ENCODE data around the gene PSMC5. TPM values are rescaled to one million over a fixed set of nuclear protein-coding genes. Genes with fewer than 3 reads are reported as not detected.
A peak's percentile ranks its signal among the peaks of the same experiment; 100 is the strongest.

Gene PSMC5
- total and polyA plus RNA-seq, 10 donors: 74.5 to 175 (median 99.9) TPM

GRCh38 chr17:63832014-63832413, 4.8 kb downstream of the PSMC5 start:
- DNase-seq: no peak
- H3K9me3 ChIP-seq: no peaks in the 10 kb centered on the region
- WGBS, 5 donors: 91 to 97% (median 94%) methylated on average over 5 of the region's 5 CpGs
- TF ChIP-seq POLR2AphosphoS5 (IDR thresholded peaks at IDR 0.05) (peak in 1 of 3 donors; percentile 49), CTCF (IDR thresholded peaks at IDR 0.05 in 8 of 11, conservative IDR thresholded peaks at IDR 0.05 in 3 of 11) (no peak), POLR2A (IDR thresholded peaks at IDR 0.05) (no peak)
- peaks cover 22 to 92% (median 52%) of the 10 kb centered on the region in 6 donors for H3K4me1 ChIP-seq
- H3K4me3 ChIP-seq: no peak overlapping the region
- H3K27ac ChIP-seq: peak overlapping the region in 4 of 8 donors; percentile 38 to 72 (median 46)
- H3K36me3 ChIP-seq: peaks cover 7 to 85% (median 76%) of the 10 kb centered on the region in 6 donors
- no peaks in the 10 kb centered on the region for H3K27me3 ChIP-seq (replicated peaks in 1 of 7)
- intact Hi-C loops (cut with DNase I; ENCODE audit: low total_unique reads): no loop called here

- intact Hi-C loops (cut with DNase I; ENCODE audit: low total_unique reads): no loop called here
- no peak for TF ChIP-seq POLR2AphosphoS5 (IDR thresholded peaks at IDR 0.05)
- TF ChIP-seq CTCF (IDR thresholded peaks at IDR 0.05 in 8 of 11, conservative IDR thresholded peaks at IDR 0.05 in 3 of 11): no peak
- no peak for TF ChIP-seq POLR2A (IDR thresholded peaks at IDR 0.05)
- no peaks in the 10 kb centered on the region for H3K9me3 ChIP-seq
- no peaks in the 10 kb centered on the region for H3K27me3 ChIP-seq (replicated peaks in 1 of 7)
- DNase-seq: no peak
- H3K36me3 ChIP-seq: peaks cover 7 to 90% (median 81%) of the 10 kb centered on the region in 6 donors
- no peak overlapping the region for H3K4me3 ChIP-seq
- H3K4me1 ChIP-seq: peaks cover 22 to 96% (median 54%) of the 10 kb centered on the region in 6 donors
- H3K27ac ChIP-seq: peak overlapping the region in 3 of 8 donors; percentile 44 to 72 (median 49)
- 84 to 93% (median 87%) methylated on average over 2 of the region's 2 CpGs for WGBS, 5 donors
These were observed 5.2 kb downstream of the PSMC5 start for GRCh38 chr17:63832455-63832854.

GRCh38 chr17:63833026-63833740, 6.0 kb downstream of the PSMC5 start:
- Histone ChIP-seq H3K4me1 (peaks cover 22 to 97% (median 57%) of the 10 kb centered on the region in 6 donors), H3K27me3 (replicated peaks in 1 of 7) (no peaks in the 10 kb centered on the region), H3K9me3 (no peaks in the 10 kb centered on the region), H3K27ac (peak overlapping the region in 1 of 8 donors; percentile 72), H3K36me3 (peaks cover 7 to 97% (median 81%) of the 10 kb centered on the region in 6 donors), H3K4me3 (no peak overlapping the region)
- TF ChIP-seq POLR2AphosphoS5 (IDR thresholded peaks at IDR 0.05) (peak in 2 of 3 donors; percentile 28 to 44), POLR2A (IDR thresholded peaks at IDR 0.05) (no peak)
- WGBS, 5 donors: 84 to 89% (median 86%) methylated on average over 14 of the region's 14 CpGs
- DNase-seq: no peak
- intact Hi-C loops (cut with DNase I; ENCODE audit: low total_unique reads): no loop called here

GRCh38 chr17:63833741-63834373, 6.6 kb downstream of the PSMC5 start:
- no peak overlapping the region for H3K4me3 ChIP-seq
- 89 to 94% (median 92%) methylated on average over 15 of the region's 15 CpGs for WGBS, 5 donors
- H3K36me3 ChIP-seq: peaks cover 7 to 96% (median 81%) of the 10 kb centered on the region in 6 donors
- peak overlapping the region in 3 of 8 donors; percentile 42 to 72 (median 59) for H3K27ac ChIP-seq
- H3K4me1 ChIP-seq: peaks cover 22 to 97% (median 57%) of the 10 kb centered on the region in 6 donors
- no peaks in the 10 kb centered on the region for H3K9me3 ChIP-seq
- intact Hi-C loops (cut with DNase I; ENCODE audit: low total_unique reads): no loop called here
- no peak for DNase-seq
- no peaks in the 10 kb centered on the region for H3K27me3 ChIP-seq (replicated peaks in 1 of 7)
- peak; percentile 2 to 58 (median 18) for TF ChIP-seq POLR2AphosphoS5 (IDR thresholded peaks at IDR 0.05)
- TF ChIP-seq POLR2A (IDR thresholded peaks at IDR 0.05): no peak

All from spleen (tissue), 11 donors.